Peyer's patch (tissue), 4 donors: ENCODE results near the gene ZMAT2. TPM values are rescaled to one million over a fixed set of nuclear protein-coding genes. Genes with fewer than 3 reads are reported as not detected.
"Not testable (repeated sequence)": the region's sequence is repeated elsewhere in the genome, so short reads cannot be mapped to it uniquely, and the experiment has no call there.

Source experiments
- DNase-seq, 3 donors: peaks; one replicate each; pipeline ENCODE4 v3.0.0-alpha.2; 2017 to 2019
- H3K27ac ChIP-seq, 4 donors: fragments of 200-600 bp; sonication (generic); one replicate each; pipeline ENCODE4 v1.5.1; 2016 to 2019
- H3K27me3 ChIP-seq, 2 donors: fragments of 200-600 bp; sonication (generic); one replicate each; pipeline ENCODE4 v1.5.1; 2019
- H3K36me3 ChIP-seq, 3 donors: fragments of 200-600 bp; sonication (generic); one replicate each; pipeline ENCODE4 v1.5.1; 2016 to 2019
- H3K4me1 ChIP-seq, 4 donors: fragments of 200-600 bp; sonication (generic); one replicate each; pipeline ENCODE4 v1.5.1; 2016 to 2019
- H3K4me3 ChIP-seq, 4 donors: fragments of 200-600 bp; sonication (generic); 1 replicate in 3 of 4; 2 replicates in 1 of 4; pipeline ENCODE4 v1.5.1; 2016 to 2019; ENCODE audit warnings: mild to moderate bottlenecking in 1 of 4
- H3K9me3 ChIP-seq, 4 donors: fragments of 200-600 bp; sonication (generic); one replicate each; pipeline ENCODE4 v1.5.1; 2016 to 2019; ENCODE audit warnings: mild to moderate bottlenecking in 1 of 4
- POLR2A ChIP-seq, 2 donors: fragments of 450-650 bp; IDR thresholded peaks; one replicate each; pipeline ENCODE4 v1.5.1; 2017; ENCODE audit warnings: antibody characterized with exemption in 2 of 2, mild to moderate bottlenecking in 2 of 2, moderate library complexity in 2 of 2
- total RNA-seq, 4 donors: library from RNA; depleted of rRNA; stranded (reverse); fragments of >200 nt; gene quantifications; one replicate each; pipeline ENCODE4 v1.1.0, GENCODE V29; 2016
- TF ChIP-seq, protein P1 (sequence below), 6 experiments: fragments of 450-650 bp in 4 of 6; fragments of 200-600 bp in 2 of 6; sonication (generic) in 1 of 6; IDR thresholded peaks; one replicate each; pipeline ENCODE4 v1.5.1; 2017 to 2019; ENCODE audit warnings: antibody characterized with exemption in 6 of 6, mild to moderate bottlenecking in 3 of 6, moderate library complexity in 1 of 6

The ZMAT2 gene
- total RNA-seq, 4 donors from 2014 or later, result 17.3 to 21.7 (median 21.1) TPM

- Histone ChIP-seq H3K9me3 (no peaks in the 10 kb centered on the region), H3K27ac (no peak overlapping the region), H3K36me3 (peaks cover 0 to 66% (median 0%) of the 10 kb centered on the region in 3 donors), H3K27me3 (no peaks in the 10 kb centered on the region), H3K4me3 (no peak overlapping the region), H3K4me1 (peaks cover 0 to 27% (median 2%) of the 10 kb centered on the region in 4 donors)
- DNase-seq, result no peak
- TF ChIP-seq POLR2A (IDR thresholded peaks at IDR 0.05), result no peak
- TF ChIP-seq, protein P1, sequence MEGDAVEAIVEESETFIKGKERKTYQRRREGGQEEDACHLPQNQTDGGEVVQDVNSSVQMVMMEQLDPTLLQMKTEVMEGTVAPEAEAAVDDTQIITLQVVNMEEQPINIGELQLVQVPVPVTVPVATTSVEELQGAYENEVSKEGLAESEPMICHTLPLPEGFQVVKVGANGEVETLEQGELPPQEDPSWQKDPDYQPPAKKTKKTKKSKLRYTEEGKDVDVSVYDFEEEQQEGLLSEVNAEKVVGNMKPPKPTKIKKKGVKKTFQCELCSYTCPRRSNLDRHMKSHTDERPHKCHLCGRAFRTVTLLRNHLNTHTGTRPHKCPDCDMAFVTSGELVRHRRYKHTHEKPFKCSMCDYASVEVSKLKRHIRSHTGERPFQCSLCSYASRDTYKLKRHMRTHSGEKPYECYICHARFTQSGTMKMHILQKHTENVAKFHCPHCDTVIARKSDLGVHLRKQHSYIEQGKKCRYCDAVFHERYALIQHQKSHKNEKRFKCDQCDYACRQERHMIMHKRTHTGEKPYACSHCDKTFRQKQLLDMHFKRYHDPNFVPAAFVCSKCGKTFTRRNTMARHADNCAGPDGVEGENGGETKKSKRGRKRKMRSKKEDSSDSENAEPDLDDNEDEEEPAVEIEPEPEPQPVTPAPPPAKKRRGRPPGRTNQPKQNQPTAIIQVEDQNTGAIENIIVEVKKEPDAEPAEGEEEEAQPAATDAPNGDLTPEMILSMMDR (IDR thresholded peaks at IDR 0.05), result no peak
Observed at GRCh38 chr5:140696891-140697492, 3.3 kb upstream of the ZMAT2 start.

GRCh38 chr5:140707812-140708211, 7.6 kb downstream of the ZMAT2 start:
- DNase-seq, result no peak
- no peaks in the 10 kb centered on the region for H3K9me3 ChIP-seq
- peaks cover 0 to 4% (median 0%) of the 10 kb centered on the region in 4 donors for H3K4me1 ChIP-seq
- H3K27me3 ChIP-seq, result no peaks in the 10 kb centered on the region
- peaks cover 0 to 35% (median 5%) of the 10 kb centered on the region in 3 donors for H3K36me3 ChIP-seq
- no peak overlapping the region for H3K4me3 ChIP-seq
- no peak overlapping the region for H3K27ac ChIP-seq
- TF ChIP-seq POLR2A (IDR thresholded peaks at IDR 0.05), result no peak
- TF ChIP-seq, protein P1 (IDR thresholded peaks at IDR 0.05), result no peak

- not testable (repeated sequence) for H3K27ac ChIP-seq, H3K4me3 ChIP-seq
Observed at GRCh38 chr5:140708787-140709186, 8.5 kb downstream of the ZMAT2 start.

DNA sequence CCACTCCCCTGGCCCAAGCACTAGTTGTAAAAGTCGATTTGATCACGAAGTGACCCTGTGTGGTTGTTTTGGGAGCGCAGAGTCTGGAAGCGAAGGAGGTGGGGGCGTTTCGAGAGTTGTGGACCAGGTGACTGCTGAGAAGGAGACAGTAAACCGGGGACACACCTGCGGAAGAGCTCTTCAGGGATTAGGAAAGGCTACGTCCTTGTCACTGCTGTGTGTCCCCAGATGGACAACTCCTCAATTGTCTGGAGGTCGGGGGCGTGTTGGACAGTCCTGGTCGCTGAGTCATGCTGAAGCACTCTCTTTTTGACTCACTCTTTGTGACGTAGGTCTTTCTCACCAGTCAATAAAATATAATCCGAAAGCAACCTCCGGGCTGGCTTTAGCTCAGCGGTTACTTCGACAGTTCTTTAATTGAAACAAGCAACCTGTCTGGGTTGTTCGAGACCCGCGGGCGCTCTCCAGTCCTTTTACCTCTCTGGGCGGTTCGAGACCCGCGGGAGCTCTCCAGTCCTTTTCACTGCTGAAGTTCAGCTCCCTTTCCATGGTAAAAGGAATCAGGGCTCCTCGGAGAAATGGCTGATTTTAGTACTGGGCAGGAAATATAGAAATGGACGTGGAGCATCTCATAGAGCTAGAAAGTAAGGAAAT, 10.8 kb downstream of the ZMAT2 start:
- Histone ChIP-seq H3K27me3 (no peaks in the 10 kb centered on the region), H3K9me3 (no peaks in the 10 kb centered on the region), H3K36me3 (peaks cover 0 to 3% (median 0%) of the 10 kb centered on the region in 3 donors), H3K4me1 (peaks cover 0 to 4% (median 0%) of the 10 kb centered on the region in 4 donors), H3K27ac (peak overlapping the region; percentile 82 to 97 (median 84)), H3K4me3 (peak overlapping the region; percentile 46 to 76 (median 59))
- TF ChIP-seq, protein P1 (IDR thresholded peaks at IDR 0.05), result no peak
- TF ChIP-seq POLR2A (IDR thresholded peaks at IDR 0.05), result peak in 1 of 2 donors; percentile 64
- DNase-seq, result peak; percentile 79 to 93 (median 82)

More at GRCh38 chr5:140708787-140709186, 8.5 kb downstream of the ZMAT2 start:
- DNase-seq, H3K4me1 ChIP-seq, H3K9me3 ChIP-seq, H3K27me3 ChIP-seq: not testable (repeated sequence)
- peaks cover 0 to 26% (median 5%) of the 10 kb centered on the region in 3 donors for H3K36me3 ChIP-seq

- H3K4me1 ChIP-seq, result peaks cover 0 to 4% (median 0%) of the 10 kb centered on the region in 4 donors
- no peak for DNase-seq
- TF ChIP-seq POLR2A (IDR thresholded peaks at IDR 0.05), result no peak
- TF ChIP-seq, protein P1 (IDR thresholded peaks at IDR 0.05), result no peak
- H3K4me3 ChIP-seq, result peak overlapping the region in 1 of 4 donors; percentile 50
- H3K9me3 ChIP-seq, result no peaks in the 10 kb centered on the region
- no peaks in the 10 kb centered on the region for H3K27me3 ChIP-seq
- peak overlapping the region in 2 of 4 donors; percentile 83 to 85 for H3K27ac ChIP-seq
- no peaks in the 10 kb centered on the region for H3K36me3 ChIP-seq
Observed at GRCh38 chr5:140711794-140712193, 11.5 kb downstream of the ZMAT2 start.

GRCh38 chr5:140713562-140714094, 13.4 kb downstream of the ZMAT2 start:
- Histone ChIP-seq H3K27me3 (no peaks in the 10 kb centered on the region), H3K9me3 (no peaks in the 10 kb centered on the region), H3K4me3 (no peak overlapping the region), H3K36me3 (no peaks in the 10 kb centered on the region), H3K4me1 (peaks cover 0 to 4% (median 0%) of the 10 kb centered on the region in 4 donors), H3K27ac (no peak overlapping the region)
- DNase-seq, result no peak
- no peak for TF ChIP-seq POLR2A (IDR thresholded peaks at IDR 0.05)
- TF ChIP-seq, protein P1 (IDR thresholded peaks at IDR 0.05), result no peak

DNA sequence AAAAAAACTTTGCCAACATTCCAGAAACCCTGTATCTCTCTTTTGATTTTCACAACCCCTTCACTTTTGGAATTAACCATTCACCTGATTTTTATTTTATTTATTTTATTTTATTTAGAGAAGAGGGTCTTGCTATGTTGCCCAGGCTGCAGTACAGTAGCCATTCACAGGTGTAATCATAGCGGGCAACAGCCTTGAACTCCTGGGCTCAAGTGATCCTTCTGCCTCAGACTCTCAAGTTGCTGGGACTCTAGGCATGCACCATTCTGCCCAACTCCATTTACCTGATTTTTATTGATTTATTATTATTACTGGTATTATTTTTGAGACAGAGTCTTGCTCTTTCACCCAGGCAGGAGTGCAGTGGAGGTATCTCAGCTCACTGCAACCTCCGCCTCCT, 16.0 kb downstream of the ZMAT2 start:
- H3K4me1 ChIP-seq, H3K36me3 ChIP-seq, DNase-seq, H3K9me3 ChIP-seq, H3K27ac ChIP-seq, H3K4me3 ChIP-seq, H3K27me3 ChIP-seq: not testable (repeated sequence)
